HepG2 (cell line): ENCODE results near the gene ZWILCH. TPM values are rescaled to one million over a fixed set of nuclear protein-coding genes. Genes with fewer than 3 reads are reported as not detected.

ENCODE experiments used
- ATAC-seq: fragments of 200-7000 bp; cut with Tn5 transposase; 3 replicates; pipeline ENCODE4 v1.9.1; 2020; ENCODE audit warnings: mild to moderate bottlenecking, moderate library complexity
- BruUV-seq: library from RNA; stranded (reverse); fragments of 400-500 nt; replicated peaks from 2 replicates; lab custom pipeline; 2021; lab: Mats Ljungman, UMichigan
- CTCF ChIA-PET: fragments of 300-600 bp; formaldehyde crosslinking; extraction: SDS; loops from one replicate; lab custom pipeline; 2021; ENCODE audit warnings: low total read pairs, inconsistent platforms, low intra/inter-chr PET ratio; lab: Yijun Ruan, JAX
- POLR2A ChIA-PET: fragments of 350-600 bp; sonication (Branson Sonifier 250); formaldehyde crosslinking; loops from one replicate; lab custom pipeline; 2020; ENCODE audit warnings: antibody characterized with exemption, inconsistent platforms; lab: Yijun Ruan, JAX
- DNase-seq: peaks from one replicate; pipeline ENCODE4 v3.0.0-alpha.2; 2015; ENCODE audit warnings: low spot score
- FAIRE-seq: peaks from 3 replicates; lab custom pipeline; 2011; peaks lifted over from hg19 to GRCh38; lab: Jason Lieb, UNC
- H2AFZ ChIP-seq: one replicate; pipeline ENCODE4 v1.6.1; 2011; ENCODE audit warnings: low read length, inconsistent platforms
- H3K27ac ChIP-seq: fragments of 300-600 bp; 3 replicates; pipeline ENCODE4 v1.8.0; 2011; ENCODE audit warnings: mixed run types, mild to moderate bottlenecking, mixed read lengths, low read length, inconsistent platforms; ENCODE audit not compliant: insufficient read depth; ENCODE audit errors: extremely low read length
- H3K27me3 ChIP-seq, 2 experiments: fragments of 200-600 bp in 1 of 2; 2 replicates in 1 of 2; 3 replicates in 1 of 2; pipeline versions ENCODE4 v1.6.0 to v1.8.0; 2011; ENCODE audit warnings: low read length in 2 of 2, mild to moderate bottlenecking in 2 of 2, moderate library complexity in 2 of 2, inconsistent platforms in 1 of 2; ENCODE audit not compliant: insufficient read depth in 2 of 2, control insufficient read depth in 1 of 2
- H3K36me3 ChIP-seq, 2 experiments: fragments of 200-600 bp in 1 of 2; replicated peaks in 1 of 2; 2 replicates in 1 of 2; 3 replicates in 1 of 2; pipeline versions ENCODE4 v1.5.1 to v1.8.0; 2011; ENCODE audit warnings: low read length in 2 of 2, inconsistent platforms in 1 of 2; ENCODE audit not compliant: insufficient read depth in 2 of 2, control insufficient read depth in 1 of 2
- H3K4me1 ChIP-seq: 2 replicates; pipeline ENCODE4 v1.5.1; 2012; ENCODE audit warnings: low read length, inconsistent platforms; ENCODE audit not compliant: insufficient read depth
- H3K4me2 ChIP-seq: 2 replicates; pipeline ENCODE4 v1.6.0; 2011; ENCODE audit warnings: low read depth, low read length, inconsistent platforms
- H3K4me3 ChIP-seq, 3 experiments: fragments of 200-600 bp in 1 of 3; sonication (generic), shearing (Covaris generic) in 1 of 3; replicated peaks in 1 of 3; 2 replicates each; pipeline ENCODE4 v1.5.1; 2011 to 2016; ENCODE audit warnings: low read length in 3 of 3, inconsistent platforms in 2 of 3, low read depth in 2 of 3, mild to moderate bottlenecking in 2 of 3, control low read depth in 1 of 3, mixed read lengths in 1 of 3; ENCODE audit not compliant: insufficient read depth in 1 of 3
- H3K79me2 ChIP-seq: one replicate; pipeline ENCODE4 v1.6.1; 2011; ENCODE audit warnings: low read length, inconsistent platforms; ENCODE audit not compliant: insufficient read depth
- H3K9ac ChIP-seq: 2 replicates; pipeline ENCODE4 v1.6.0; 2011; ENCODE audit warnings: mild to moderate bottlenecking, low read depth, low read length, inconsistent platforms; ENCODE audit not compliant: insufficient read depth
- H3K9me3 ChIP-seq: 2 replicates; pipeline ENCODE4 v1.5.1; 2012; ENCODE audit warnings: mild to moderate bottlenecking, low read length
- H4K20me1 ChIP-seq: 2 replicates; pipeline ENCODE4 v1.6.0; 2011; ENCODE audit warnings: inconsistent platforms, mild to moderate bottlenecking, low read length, moderate library complexity; ENCODE audit not compliant: insufficient read depth
- CEBPZ ChIP-seq: IDR thresholded peaks from 2 replicates; pipeline ENCODE4 v1.6.1; 2012; ENCODE audit warnings: low read length, improper control_type of control experiment
- DNMT3B ChIP-seq: conservative IDR thresholded peaks from 2 replicates; pipeline ENCODE4 v1.6.1; 2016; ENCODE audit warnings: missing biosample characterization, control low read depth
- EZH2 ChIP-seq: conservative IDR thresholded peaks from 2 replicates; pipeline ENCODE4 v1.6.1; 2012; ENCODE audit warnings: mild to moderate bottlenecking, low read depth, low read length, moderate library complexity
- FIP1L1 ChIP-seq: fragments of 200-400 bp; formaldehyde crosslinking; IDR thresholded peaks from 2 replicates; pipeline ENCODE4 v1.6.1; 2018; ENCODE audit warnings: low read depth, mild to moderate bottlenecking, low read length, moderate library complexity, borderline replicate concordance; ENCODE audit not compliant: insufficient read depth
- GABPB1 ChIP-seq: IDR thresholded peaks from 2 replicates; pipeline ENCODE4 v1.6.1; 2016; ENCODE audit warnings: mild to moderate bottlenecking, missing genetic modification reagents, moderate library complexity, missing compliant biosample characterization
- GATAD2A ChIP-seq: IDR thresholded peaks from 2 replicates; pipeline ENCODE4 v1.6.1; 2016
- HINFP ChIP-seq: sonication (generic); formaldehyde crosslinking; IDR thresholded peaks from 2 replicates; pipeline ENCODE4 v1.4.0; 2020; ENCODE audit warnings: low read depth, mild to moderate bottlenecking, missing genetic modification reagents
- HNRNPH1 ChIP-seq: fragments of 200-400 bp; formaldehyde crosslinking; optimal IDR thresholded peaks from 2 replicates; pipeline ENCODE3; 2017; ENCODE audit warnings: mild to moderate bottlenecking, low read depth, low read length
- HNRNPUL1 ChIP-seq: fragments of 200-400 bp; formaldehyde crosslinking; IDR thresholded peaks from 2 replicates; pipeline ENCODE4 v1.6.1; 2017; ENCODE audit warnings: low read depth, mild to moderate bottlenecking, low read length, moderate library complexity
- MAFK ChIP-seq, 2 experiments: IDR thresholded peaks in 1 of 2; conservative IDR thresholded peaks in 1 of 2; 2 replicates each; pipeline ENCODE4 v1.6.1; 2011; ENCODE audit warnings: improper control_type of control experiment in 2 of 2, low read length in 2 of 2
- MEF2D ChIP-seq: sonication (generic); formaldehyde crosslinking; IDR thresholded peaks from 2 replicates; pipeline ENCODE4 v1.5.1; 2020; ENCODE audit warnings: mild to moderate bottlenecking, missing genetic modification reagents
- SALL2 ChIP-seq: sonication (generic); formaldehyde crosslinking; IDR thresholded peaks from 2 replicates; pipeline ENCODE4 v1.8.1; 2023; ENCODE audit warnings: mild to moderate bottlenecking, missing genetic modification reagents, inconsistent platforms
- TBL1XR1 ChIP-seq: fragments of 150-350 bp; IDR thresholded peaks from 2 replicates; pipeline ENCODE4 v1.6.1; 2014; ENCODE audit warnings: borderline replicate concordance, low read length; ENCODE audit not compliant: partially characterized antibody
- TCF7L2 ChIP-seq: IDR thresholded peaks from 2 replicates; pipeline ENCODE4 v1.6.1; 2011; ENCODE audit warnings: mild to moderate bottlenecking, low read depth, low read length, moderate library complexity
- ZNF160 ChIP-seq: sonication (generic); formaldehyde crosslinking; IDR thresholded peaks from 2 replicates; pipeline ENCODE4 v1.8.0; 2022; ENCODE audit warnings: mild to moderate bottlenecking, inconsistent platforms, missing genetic modification reagents
- ZNF230 ChIP-seq: sonication (generic); formaldehyde crosslinking; IDR thresholded peaks from 2 replicates; pipeline ENCODE4 v1.4.0; 2020; ENCODE audit warnings: mild to moderate bottlenecking, missing genetic modification reagents
- ZSCAN12 ChIP-seq: sonication (generic); formaldehyde crosslinking; IDR thresholded peaks from 2 replicates; pipeline ENCODE4 v1.9.0; 2021; ENCODE audit warnings: mild to moderate bottlenecking, missing genetic modification reagents
- ZZZ3 ChIP-seq: sonication (generic); formaldehyde crosslinking; IDR thresholded peaks from 2 replicates; pipeline ENCODE4 v1.4.0; 2020; ENCODE audit warnings: missing genetic modification reagents, mild to moderate bottlenecking, borderline replicate concordance
- WGBS: methylation state at CpG from one replicate; pipeline ENCODE4 v1.1.6; 2017; ENCODE audit warnings: low lambda C conversion rate; 5-methylcytosine and 5-hydroxymethylcytosine counted together
- in situ Hi-C: cut with HindIII; loops from 2 replicates; pipeline ENCODE4 v1.10.0; 2017; ENCODE audit warnings: low pct_unique_long_range_greater_than_20kb; ENCODE audit not compliant: extremely low pct_ligation_motif_present
- intact Hi-C: fragments of 100-400 bp; cut with micrococcal nuclease; formaldehyde crosslinking; loops from one replicate; pipeline ENCODE4 v1.10.0; 2022; ENCODE audit not compliant: unreplicated experiment
- polyA plus RNA-seq, 8 experiments: library from polyadenylated mRNA; depleted of rRNA in 3 of 8; stranded (reverse) in 7 of 8; unstranded in 1 of 8; fragments of >200 nt; fragmentation: Illumina TruSeq in 4 of 8; extraction: Trizol in 4 of 8; gene quantifications; 2 replicates each; pipeline versions ENCODE4 v1.2.1 to v1.2.3, GENCODE V29; 2011 to 2016; ENCODE audit warnings: low read depth in 4 of 8, missing spikeins in 1 of 8, mixed read lengths in 1 of 8; ENCODE audit not compliant: insufficient read depth in 1 of 8
- total RNA-seq, 5 experiments: library from RNA; depleted of rRNA; stranded (reverse); fragments of >200 nt; fragmentation: Illumina TruSeq; extraction: Trizol; gene quantifications; 2 replicates each; pipeline ENCODE4 v1.2.3, GENCODE V29; 2016; ENCODE audit warnings: low read depth in 1 of 5
- TF ChIP-seq, protein P1 (sequence below): sonication (generic); formaldehyde crosslinking; IDR thresholded peaks from 2 replicates; pipeline ENCODE4 v1.4.0; 2020; ENCODE audit warnings: missing genetic modification reagents, low read depth, mild to moderate bottlenecking, borderline replicate concordance

ZWILCH gene
- total and polyA plus RNA-seq, 2 of the 13 experiments (the other 11 are each of a cell fraction or from before 2014, with no cell fraction given): 9.5 to 27.8 TPM

DNA sequence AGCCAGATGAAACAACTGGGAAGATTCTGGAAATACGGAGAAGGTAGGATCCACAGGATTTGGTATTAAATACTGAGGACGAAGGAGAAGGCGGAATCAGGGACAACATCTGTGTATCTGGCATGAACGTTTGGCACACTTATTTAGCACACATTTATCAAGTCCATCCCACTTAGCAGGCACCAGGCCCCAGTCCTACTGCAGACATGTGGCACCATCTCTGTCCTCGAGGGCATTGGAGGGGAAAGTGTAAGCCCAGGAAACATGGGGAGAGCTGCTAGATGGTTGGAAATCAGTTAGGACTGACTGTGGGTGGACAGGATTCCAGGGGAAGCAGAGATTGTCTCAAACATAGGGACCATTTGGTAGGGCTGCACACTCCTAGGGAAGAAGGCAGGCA, 89.7 kb downstream of the ZWILCH start:
- in situ Hi-C loops: no loop called here
- POLR2A ChIA-PET: no interaction called here
- intact Hi-C loops: no loop called here

More for the DNA sequence above, 89.7 kb downstream of the ZWILCH start:
- no peak for ATAC-seq
- Histone ChIP-seq H3K79me2 (no peaks in the 10 kb centered on the region), H4K20me1 (no peaks in the 10 kb centered on the region)
- BruUV-seq: no TSS peak
- TF ChIP-seq GATAD2A (CRISPR knock-in tag) (no peak), MEF2D (CRISPR knock-in tag) (no peak), MAFK (conservative IDR thresholded peaks at IDR 0.05 in 1 of 2, IDR thresholded peaks at IDR 0.05 in 1 of 2; ENCODE audit: low read length in 2 of 2) (no peak), HNRNPUL1 (no peak), ZNF230 (no peak), EZH2 (no peak), SALL2 (CRISPR knock-in tag) (no peak), HINFP (CRISPR knock-in tag) (no peak), FIP1L1 (no peak), GABPB1 (CRISPR knock-in tag) (no peak), CEBPZ (no peak), DNMT3B (CRISPR knock-in tag) (no peak), HNRNPH1 (no peak), TBL1XR1 (no peak), ZZZ3 (no peak), ZNF160 (CRISPR knock-in tag) (no peak), ZSCAN12 (CRISPR knock-in tag) (no peak), TCF7L2 (no peak)
- TF ChIP-seq, protein P1, sequence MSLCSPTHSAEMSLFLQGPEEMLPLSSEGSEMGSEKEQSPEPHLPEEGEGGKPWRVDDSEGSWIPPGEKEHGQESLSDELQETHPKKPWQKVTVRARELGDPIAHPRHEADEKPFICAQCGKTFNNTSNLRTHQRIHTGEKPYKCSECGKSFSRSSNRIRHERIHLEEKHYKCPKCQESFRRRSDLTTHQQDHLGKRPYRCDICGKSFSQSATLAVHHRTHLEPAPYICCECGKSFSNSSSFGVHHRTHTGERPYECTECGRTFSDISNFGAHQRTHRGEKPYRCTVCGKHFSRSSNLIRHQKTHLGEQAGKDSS (CRISPR knock-in tag): no peak
- TF ChIP-seq, all 625 proteins: peak for 0
- Histone ChIP-seq H2AFZ (no peak overlapping the region), H3K4me2 (no peak overlapping the region), H3K27me3 (no peaks in the 10 kb centered on the region; a peak in 1 of 5 replicates), H3K36me3 (no peaks in the 10 kb centered on the region), H3K4me1 (peaks cover 9% of the 10 kb centered on the region), H3K4me3 (no peak overlapping the region), H3K9me3 (no peaks in the 10 kb centered on the region), H3K9ac (no peak overlapping the region), H3K27ac (no peak overlapping the region)
- CTCF ChIA-PET: no interaction called here
- FAIRE-seq (no peak), DNase-seq (no peak)
- 64% methylated on average over 5 of the region's 5 CpGs for WGBS
